Hepatocyte (in vitro differentiated cells): ENCODE measurements around the gene SH2D1A.

Experiments
- CTCF ChIP-seq: fragments of 200-600 bp; sonication (generic); IDR thresholded peaks from 2 replicates; pipeline ENCODE4 v1.5.1; 2016; ENCODE audit warnings: antibody characterized with exemption, mild to moderate bottlenecking; ENCODE audit not compliant: poor library complexity
- EZH2 ChIP-seq: fragments of 200-600 bp; sonication (generic); IDR thresholded peaks from 2 replicates; pipeline ENCODE4 v1.6.1; 2016; ENCODE audit warnings: antibody characterized with exemption, mild to moderate bottlenecking, borderline replicate concordance
- EZH2phosphoT487 ChIP-seq: fragments of 200-600 bp; sonication (generic); IDR thresholded peaks from one replicate; pipeline ENCODE4 v1.6.1; 2018; ENCODE audit warnings: antibody characterized with exemption, mild to moderate bottlenecking, low read depth, moderate library complexity; ENCODE audit not compliant: unreplicated experiment, severe bottlenecking

DNA sequence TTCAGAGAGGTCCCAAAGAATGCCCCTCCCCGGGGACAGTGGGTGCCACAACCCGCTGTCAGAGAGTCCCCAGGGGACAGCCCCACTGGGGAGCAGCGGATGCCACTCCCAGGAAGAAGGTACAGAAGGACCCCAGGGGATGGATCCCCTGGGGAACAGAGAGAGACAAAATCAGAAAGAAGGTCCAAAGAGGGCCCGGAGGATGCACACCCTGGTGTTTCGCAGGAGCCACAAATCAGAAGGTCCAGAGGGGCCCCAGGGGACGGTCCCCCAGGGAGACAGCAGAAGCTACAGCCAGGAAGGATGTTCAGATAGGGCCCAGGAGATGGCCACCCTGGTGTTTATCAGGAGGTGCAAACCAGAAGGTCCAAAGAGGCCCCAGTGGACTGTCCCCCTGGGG is 12.5 kb upstream of the SH2D1A start:
- TF ChIP-seq EZH2phosphoT487 (no peak), CTCF (no peak), EZH2 (no peak)
